ENCODE results near the gene C12orf60.
"Not testable (repeated sequence)": the region's sequence is repeated elsewhere in the genome, so short reads cannot be mapped to it uniquely, and the experiment has no call there.

GRCh38 chr12:14759711-14760280 lies 43.7 kb upstream of the C12orf60 start:
- TF ChIP-seq EZH2 (IDR thresholded peaks at IDR 0.05; ENCODE audit: insufficient read depth, poor library complexity, severe bottlenecking); EZH2phosphoT487 (IDR thresholded peaks at IDR 0.05; ENCODE audit: insufficient read depth, low read depth): not testable (repeated sequence)

All from GM23248 (cell line).